Stimulated activated CD8-positive, alpha-beta memory T cell treated with anti-CD3 and anti-CD28 coated beads, Interleukin-15, amount 100 ng/mL, for 24 hours (primary cell): Measurements from ENCODE around the gene NCKAP5.

Experiments used
- DNase-seq: peaks from one replicate; pipeline ENCODE4 v3.0.0-alpha.2; 2020; ENCODE audit warnings: low read depth

Gene NCKAP5

GRCh38 chr2:133143645-133144044 lies 424.6 kb downstream of the NCKAP5 start:
- DNase-seq: no peak

GRCh38 chr2:133142087-133142486 lies 426.2 kb downstream of the NCKAP5 start:
- no peak for DNase-seq

- no peak for DNase-seq
These were observed 427.6 kb downstream of the NCKAP5 start for GRCh38 chr2:133140620-133141019.

- DNase-seq: no peak
These were observed 428.3 kb downstream of the NCKAP5 start for GRCh38 chr2:133139847-133140533.

- DNase-seq: no peak
These were observed 429.6 kb downstream of the NCKAP5 start for GRCh38 chr2:133138693-133139092.

GRCh38 chr2:133135035-133135654 lies 433.1 kb downstream of the NCKAP5 start:
- no peak for DNase-seq

GRCh38 chr2:133130548-133131246 lies 437.6 kb downstream of the NCKAP5 start:
- DNase-seq: no peak

- DNase-seq: no peak
These were observed 443.8 kb downstream of the NCKAP5 start for GRCh38 chr2:133124446-133124845.

- DNase-seq: no peak
These were observed 444.4 kb downstream of the NCKAP5 start for GRCh38 chr2:133123904-133124303.

GRCh38 chr2:133123393-133123792 lies 444.9 kb downstream of the NCKAP5 start:
- no peak for DNase-seq

GRCh38 chr2:133122529-133122928 lies 445.7 kb downstream of the NCKAP5 start:
- no peak for DNase-seq

- DNase-seq: no peak
These were observed 448.0 kb downstream of the NCKAP5 start for GRCh38 chr2:133120310-133120709.

GRCh38 chr2:133110201-133110600 lies 458.1 kb downstream of the NCKAP5 start:
- no peak for DNase-seq

- no peak for DNase-seq
These were observed 458.5 kb downstream of the NCKAP5 start for GRCh38 chr2:133109772-133110171.

- no peak for DNase-seq
These were observed 461.0 kb downstream of the NCKAP5 start for GRCh38 chr2:133107058-133107815.

GRCh38 chr2:133104871-133105270 lies 463.4 kb downstream of the NCKAP5 start:
- no peak for DNase-seq

- no peak for DNase-seq
These were observed 469.5 kb downstream of the NCKAP5 start for GRCh38 chr2:133098787-133099186.

- DNase-seq: no peak
These were observed 470.6 kb downstream of the NCKAP5 start for GRCh38 chr2:133097666-133098065.

- no peak for DNase-seq
These were observed 475.7 kb downstream of the NCKAP5 start for GRCh38 chr2:133092571-133092970.

- no peak for DNase-seq
These were observed 477.9 kb downstream of the NCKAP5 start for GRCh38 chr2:133090358-133090757.

- no peak for DNase-seq
These were observed 482.1 kb downstream of the NCKAP5 start for GRCh38 chr2:133086176-133086575.

- DNase-seq: no peak
These were observed 482.6 kb downstream of the NCKAP5 start for GRCh38 chr2:133085646-133086045.

- DNase-seq: no peak
These were observed 486.2 kb downstream of the NCKAP5 start for GRCh38 chr2:133082034-133082433.
